ENCODE measurements around the gene EIF2D.

DNA sequence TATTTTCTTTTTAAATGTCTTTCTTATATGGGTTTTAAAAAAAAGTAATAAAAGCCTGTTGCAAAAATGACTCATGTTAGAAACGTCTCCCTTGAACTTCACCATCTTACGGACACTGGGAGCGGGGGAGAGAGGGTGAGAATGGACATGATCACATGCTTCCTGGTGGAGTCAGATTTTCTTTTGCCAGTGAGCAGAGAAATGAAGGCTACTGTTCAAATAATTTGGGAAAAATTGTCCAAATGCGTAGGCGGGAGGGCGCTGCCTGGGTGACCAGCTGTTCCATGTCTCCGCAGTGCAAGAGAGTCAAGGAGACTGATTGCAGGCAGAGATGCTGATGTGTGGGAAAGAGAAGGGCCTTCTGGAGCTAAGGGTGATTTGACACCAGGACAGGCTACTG is 23.1 kb downstream of the EIF2D start:
- no peak for TF ChIP-seq CTCF (IDR thresholded peaks at IDR 0.05; ENCODE audit: insufficient read depth, low read length)
- no peak for TF ChIP-seq REST (IDR thresholded peaks at IDR 0.05; ENCODE audit: insufficient replicate concordance, low read depth)
- TF ChIP-seq POLR2AphosphoS5 (IDR thresholded peaks at IDR 0.05; ENCODE audit: low read depth) = no peak
